ENCODE data around the gene FBXW10. TPM values are rescaled to one million over a fixed set of nuclear protein-coding genes. Genes with fewer than 3 reads are reported as not detected.

FBXW10 gene, protein sequence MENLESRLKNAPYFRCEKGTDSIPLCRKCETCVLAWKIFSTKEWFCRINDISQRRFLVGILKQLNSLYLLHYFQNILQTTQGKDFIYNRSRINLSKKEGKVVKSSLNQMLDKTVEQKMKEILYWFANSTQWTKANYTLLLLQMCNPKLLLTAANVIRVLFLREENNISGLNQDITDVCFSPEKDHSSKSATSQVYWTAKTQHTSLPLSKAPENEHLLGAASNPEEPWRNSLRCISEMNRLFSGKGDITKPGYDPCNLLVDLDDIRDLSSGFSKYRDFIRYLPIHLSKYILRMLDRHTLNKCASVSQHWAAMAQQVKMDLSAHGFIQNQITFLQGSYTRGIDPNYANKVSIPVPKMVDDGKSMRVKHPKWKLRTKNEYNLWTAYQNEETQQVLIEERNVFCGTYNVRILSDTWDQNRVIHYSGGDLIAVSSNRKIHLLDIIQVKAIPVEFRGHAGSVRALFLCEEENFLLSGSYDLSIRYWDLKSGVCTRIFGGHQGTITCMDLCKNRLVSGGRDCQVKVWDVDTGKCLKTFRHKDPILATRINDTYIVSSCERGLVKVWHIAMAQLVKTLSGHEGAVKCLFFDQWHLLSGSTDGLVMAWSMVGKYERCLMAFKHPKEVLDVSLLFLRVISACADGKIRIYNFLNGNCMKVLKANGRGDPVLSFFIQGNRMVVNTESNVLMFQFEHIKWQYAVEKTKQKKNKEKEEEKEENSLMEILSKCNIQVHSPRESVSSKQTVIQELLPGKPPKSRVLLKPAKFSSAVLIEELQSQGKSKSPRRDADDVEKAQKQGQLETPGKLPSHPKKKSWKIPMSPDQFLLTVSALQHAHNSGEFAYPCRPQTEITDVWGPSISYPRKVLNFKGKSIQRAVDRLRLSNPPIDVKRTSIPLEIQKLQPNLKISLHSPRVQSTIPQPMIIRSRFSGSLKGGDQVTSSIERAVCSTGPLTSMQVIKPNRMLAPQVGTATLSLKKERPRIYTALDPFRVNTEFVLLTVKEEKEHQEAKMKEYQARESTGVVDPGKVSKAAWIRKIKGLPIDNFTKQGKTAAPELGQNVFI
- total RNA-seq (ENCODE audit: low replicate concordance) = under 0.01 TPM in 1 of 2 replicates, not detected in the other

DNA sequence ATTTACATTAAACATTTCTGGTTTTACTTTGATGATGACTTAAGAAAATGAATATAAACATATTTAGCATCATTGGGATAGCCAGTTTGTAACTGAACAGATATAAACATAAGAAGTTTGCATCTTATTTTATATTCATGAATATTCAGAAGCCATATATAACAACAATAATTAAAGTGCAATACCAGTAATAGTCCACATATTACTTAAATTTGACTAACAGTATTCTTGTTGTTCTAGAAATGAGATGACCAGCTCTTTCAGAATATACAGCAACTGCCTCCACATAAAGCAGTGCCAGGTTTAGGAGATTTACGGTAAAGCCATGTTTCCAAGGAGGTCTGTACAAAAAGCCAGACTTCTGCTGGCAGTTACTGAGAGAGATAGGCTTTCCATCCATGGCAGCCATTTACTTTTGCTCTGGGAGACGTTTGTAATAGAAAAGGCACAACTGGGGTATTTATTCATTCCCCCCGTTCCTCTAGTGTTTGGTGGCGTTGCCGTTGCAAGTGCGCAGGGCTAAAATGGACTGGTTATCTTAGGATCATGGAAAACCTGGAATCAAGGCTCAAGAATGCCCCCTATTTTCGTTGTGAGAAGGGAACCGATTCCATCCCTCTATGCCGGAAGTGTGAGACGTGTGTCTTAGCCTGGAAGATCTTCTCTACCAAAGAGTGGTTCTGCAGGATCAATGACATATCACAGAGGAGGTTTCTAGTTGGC is at the start of gene FBXW10:
Gene FBXW10 (plus strand): TSS at position 356 of the 723 bp plus-strand sequence. CDS start 191 bp downstream, at position 547.

DNA sequence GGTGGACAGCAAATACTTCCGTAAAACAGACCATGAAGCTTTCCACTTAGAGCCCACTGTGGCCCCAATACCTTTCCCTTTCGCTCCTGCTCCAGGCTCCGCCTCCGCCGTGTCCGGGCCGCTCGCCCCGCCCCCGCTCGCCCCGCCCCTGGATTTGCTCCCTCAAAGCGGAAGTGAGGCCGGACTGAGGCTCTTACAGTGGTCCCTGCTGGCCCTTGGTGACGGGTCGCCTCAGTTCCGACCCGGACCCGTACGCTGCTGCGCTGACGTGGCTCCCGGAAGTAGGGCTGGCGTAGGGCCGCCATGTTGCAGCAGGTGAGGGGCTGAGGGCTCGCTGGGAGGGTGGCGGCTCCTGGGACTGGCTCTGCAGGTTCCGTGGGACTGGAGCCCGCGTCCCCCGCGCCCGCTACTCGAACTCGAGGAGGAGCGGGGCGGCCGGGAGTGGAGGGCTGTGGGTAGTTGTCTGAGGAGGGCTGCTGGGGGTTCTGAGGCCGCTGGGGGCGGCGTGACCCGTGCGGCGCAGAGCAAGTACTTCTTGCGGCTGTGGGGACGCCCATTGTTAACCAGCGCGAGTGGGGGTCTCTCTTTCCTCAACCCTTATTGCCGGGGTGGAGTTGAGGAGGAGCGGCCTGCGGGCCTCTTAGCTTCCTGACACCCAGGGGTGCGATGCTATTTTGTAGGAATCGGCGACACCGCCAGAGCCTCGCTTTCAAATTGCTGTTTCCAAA is 37.3 kb downstream of the FBXW10 start, which contains the start of gene TVP23B:
Gene TVP23B (plus strand): TSS at position 193 of the 728 bp plus-strand sequence. CDS start 111 bp downstream, at position 304.

Other genes with a start within 250 kb of the FBXW10 start
- gene TBC1D28, start 99.7 kb upstream of the FBXW10 start, total RNA-seq (ENCODE audit: low replicate concordance) = not detected in 2 replicates
- 2.7 and 3.8 TPM in 2 replicates for gene FOXO3B, start 61.7 kb upstream of the FBXW10 start, total RNA-seq (ENCODE audit: low replicate concordance)
- 70.6 and 122 TPM in 2 replicates for gene TVP23B, start 37.1 kb downstream of the FBXW10 start, total RNA-seq (ENCODE audit: low replicate concordance)
- 28.7 and 60.1 TPM in 2 replicates for gene PRPSAP2, start 114.1 kb downstream of the FBXW10 start, total RNA-seq (ENCODE audit: low replicate concordance)
- under 0.01 and 0.47 TPM in 2 replicates for gene SLC5A10, start 208.1 kb downstream of the FBXW10 start, total RNA-seq (ENCODE audit: low replicate concordance)